ENCODE results near the gene NUCKS1. TPM values are rescaled to one million over a fixed set of nuclear protein-coding genes. Genes with fewer than 3 reads are reported as not detected.

NUCKS1 gene
- total and polyA plus RNA-seq, 2 of the 8 experiments (the other 6 are each of a cell fraction or from before 2014, with no cell fraction given), result 126 to 461 TPM

- no peak overlapping the region for H3K4me2 ChIP-seq (ENCODE audit: insufficient read depth in 1 of 2, low read depth in 2 of 2, low read length in 2 of 2)
- no peaks in the 10 kb centered on the region for H3K23me2 ChIP-seq (ENCODE audit: low read depth, low read length)
- H3K9me3 ChIP-seq (ENCODE audit: insufficient read depth in 2 of 2, low read depth in 1 of 2, low read length in 1 of 2), result no peaks in the 10 kb centered on the region
- H3K27me3 ChIP-seq (replicated peaks in 1 of 4; ENCODE audit: control insufficient read depth in 3 of 4, extremely low read depth in 1 of 4, insufficient read depth in 3 of 4, low read length in 3 of 4), result no peaks in the 10 kb centered on the region
- no peak overlapping the region for H2AFZ ChIP-seq (ENCODE audit: low read length)
- H2BK15ac ChIP-seq (ENCODE audit: low read length), result no peak overlapping the region
- H2BK20ac ChIP-seq (ENCODE audit: low read length), result no peak overlapping the region
- H2BK120ac ChIP-seq (replicated peaks; ENCODE audit: low read depth, low read length), result no peak overlapping the region
- 48% methylated on average over 1 of the region's 1 CpG; no CpG with 5 or more reads in 1 of the 2 experiments for WGBS, 2 experiments (ENCODE audit: extremely low coverage in 1 of 2, insufficient coverage in 1 of 2, insufficient read length in 1 of 2, insufficient replicate concordance in 2 of 2, low coverage in 1 of 2, low lambda C conversion rate in 2 of 2, missing lambda C conversion rate in 1 of 2)
- H2BK12ac ChIP-seq (ENCODE audit: low read depth, low read length), result no peak overlapping the region
- H4K20me1 ChIP-seq (replicated peaks in 1 of 2; ENCODE audit: control insufficient read depth in 1 of 2, insufficient read depth in 2 of 2, low read length in 2 of 2), result peaks cover 4% of the 10 kb centered on the region in 2 experiments
- H4K91ac ChIP-seq (replicated peaks; ENCODE audit: insufficient read length, low read length), result no peak overlapping the region
- no peak overlapping the region for H3K56ac ChIP-seq (replicated peaks; ENCODE audit: insufficient read length, low read depth, low read length)
- H3K14ac ChIP-seq (ENCODE audit: insufficient read length), result no peak overlapping the region
- H3K79me2 ChIP-seq (ENCODE audit: control insufficient read depth in 1 of 2, insufficient read depth in 2 of 2, low read length in 2 of 2), result peaks cover 0 to 49% of the 10 kb centered on the region in 2 experiments; a peak in 2 of 4 replicates
- H4K8ac ChIP-seq (ENCODE audit: extremely low read depth, insufficient read depth, low read length), result no peak overlapping the region
- no peak overlapping the region for H3K18ac ChIP-seq (ENCODE audit: extremely low read depth, low read length)
- no peak overlapping the region for H3K27ac ChIP-seq (ENCODE audit: low read depth, low read length)
- ChIA-PET CTCF (ENCODE audit: partially characterized antibody) (interaction anchor here (5.6 to 6.8 kb wide), 2 partner anchors 13 to 67 kb away, joined by 43 to 54 read pairs; no protein-coding TSS in a partner anchor), POLR2A (ENCODE audit: partially characterized antibody) (interaction anchor here (1.0 to 5.3 kb wide), 4 partner anchors 11 to 17 kb away, joined by 3 to 21 read pairs (median 10); no protein-coding TSS in a partner anchor)
- H3K79me1 ChIP-seq (ENCODE audit: low read depth, low read length), result no peaks in the 10 kb centered on the region; the same call in 1 of the 2 replicates
- H2AK5ac ChIP-seq (ENCODE audit: low read depth, low read length), result no peak overlapping the region
- no peak overlapping the region for H2BK5ac ChIP-seq (ENCODE audit: low read depth, low read length)
- H3K4ac ChIP-seq (replicated peaks; ENCODE audit: insufficient read length, low read depth, low read length), result no peak overlapping the region
- no peak overlapping the region for H3K4me3 ChIP-seq (ENCODE audit: extremely low read depth in 1 of 4, insufficient read depth in 2 of 4, low read depth in 3 of 4, low read length in 4 of 4)
- DNase-seq (ENCODE audit: low read depth in 1 of 2, low spot score in 2 of 2) (no peak), FAIRE-seq (no peak)
- H3K23ac ChIP-seq (ENCODE audit: insufficient read length), result no peak overlapping the region
- H3K9ac ChIP-seq (replicated peaks in 1 of 4; ENCODE audit: extremely low read depth in 1 of 4, low read depth in 3 of 4, low read length in 3 of 4), result no peak overlapping the region
- H3K36me3 ChIP-seq (ENCODE audit: control insufficient read depth in 2 of 4, insufficient read depth in 4 of 4, low read length in 3 of 4), result peaks cover 2 to 85% (median 31%) of the 10 kb centered on the region in 4 experiments; a peak in 6 of 8 replicates
- H4K5ac ChIP-seq (ENCODE audit: insufficient read length, low read depth, low read length), result no peak overlapping the region
- H3K4me1 ChIP-seq (replicated peaks in 1 of 4; ENCODE audit: control insufficient read depth in 3 of 4, insufficient read depth in 4 of 4, low read length in 3 of 4), result no peaks in the 10 kb centered on the region
- TF ChIP-seq RAD21 (IDR thresholded peaks at IDR 0.05 in 1 of 2, conservative IDR thresholded peaks at IDR 0.05 in 1 of 2; ENCODE audit: low read depth in 2 of 2, low read length in 2 of 2), result no peak
- no peak for TF ChIP-seq RNF2 (IDR thresholded peaks at IDR 0.05; ENCODE audit: borderline replicate concordance, low read depth, low read length, missing control alignments, poor library complexity, severe bottlenecking)
- no peak for TF ChIP-seq NRF1 (IDR thresholded peaks at IDR 0.05; ENCODE audit: low read depth, low read length)
- no peak for TF ChIP-seq ATF3 (IDR thresholded peaks at IDR 0.05; ENCODE audit: insufficient read depth, low read depth, low read length)
- TF ChIP-seq POU5F1 (IDR thresholded peaks at IDR 0.05; ENCODE audit: low read depth, low read length), result no peak
- no peak for TF ChIP-seq GABPA (IDR thresholded peaks at IDR 0.05; ENCODE audit: borderline replicate concordance, insufficient read depth, low read length)
These were observed 24.5 kb downstream of the NUCKS1 start for GRCh38 chr1:205725514-205725913.

All from H1 (cell line).